ENCODE data around the gene FAM78B.

FAM78B gene

DNA sequence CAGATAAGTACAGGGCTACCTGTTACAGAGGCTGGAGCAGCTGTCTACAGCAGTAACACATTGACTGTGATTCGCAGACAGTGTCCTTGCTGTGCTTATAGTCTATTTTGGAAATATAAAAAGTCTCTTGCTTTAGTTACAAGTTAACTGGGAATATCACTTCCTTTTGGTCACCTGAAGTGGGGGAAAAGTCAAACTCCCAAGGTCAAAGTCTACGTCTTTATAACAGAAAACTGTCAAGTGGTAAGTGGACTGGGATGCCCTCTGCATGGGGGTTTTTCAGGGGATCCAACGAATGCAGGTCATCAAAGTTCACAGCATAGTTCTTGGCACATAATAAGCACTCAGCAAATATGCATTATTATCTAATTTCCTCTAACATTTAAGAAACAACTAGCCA is 55.4 kb downstream of the FAM78B start:
- TF ChIP-seq, protein P1, sequence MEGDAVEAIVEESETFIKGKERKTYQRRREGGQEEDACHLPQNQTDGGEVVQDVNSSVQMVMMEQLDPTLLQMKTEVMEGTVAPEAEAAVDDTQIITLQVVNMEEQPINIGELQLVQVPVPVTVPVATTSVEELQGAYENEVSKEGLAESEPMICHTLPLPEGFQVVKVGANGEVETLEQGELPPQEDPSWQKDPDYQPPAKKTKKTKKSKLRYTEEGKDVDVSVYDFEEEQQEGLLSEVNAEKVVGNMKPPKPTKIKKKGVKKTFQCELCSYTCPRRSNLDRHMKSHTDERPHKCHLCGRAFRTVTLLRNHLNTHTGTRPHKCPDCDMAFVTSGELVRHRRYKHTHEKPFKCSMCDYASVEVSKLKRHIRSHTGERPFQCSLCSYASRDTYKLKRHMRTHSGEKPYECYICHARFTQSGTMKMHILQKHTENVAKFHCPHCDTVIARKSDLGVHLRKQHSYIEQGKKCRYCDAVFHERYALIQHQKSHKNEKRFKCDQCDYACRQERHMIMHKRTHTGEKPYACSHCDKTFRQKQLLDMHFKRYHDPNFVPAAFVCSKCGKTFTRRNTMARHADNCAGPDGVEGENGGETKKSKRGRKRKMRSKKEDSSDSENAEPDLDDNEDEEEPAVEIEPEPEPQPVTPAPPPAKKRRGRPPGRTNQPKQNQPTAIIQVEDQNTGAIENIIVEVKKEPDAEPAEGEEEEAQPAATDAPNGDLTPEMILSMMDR (conservative IDR thresholded peaks at IDR 0.05; ENCODE audit: control insufficient read depth, insufficient read depth, low read depth, low read length) = no peak
- H3K4me3 ChIP-seq (ENCODE audit: control insufficient read depth, low read depth, low read length) = no peak overlapping the region
- DNase-seq (ENCODE audit: low read depth) = no peak

DNA sequence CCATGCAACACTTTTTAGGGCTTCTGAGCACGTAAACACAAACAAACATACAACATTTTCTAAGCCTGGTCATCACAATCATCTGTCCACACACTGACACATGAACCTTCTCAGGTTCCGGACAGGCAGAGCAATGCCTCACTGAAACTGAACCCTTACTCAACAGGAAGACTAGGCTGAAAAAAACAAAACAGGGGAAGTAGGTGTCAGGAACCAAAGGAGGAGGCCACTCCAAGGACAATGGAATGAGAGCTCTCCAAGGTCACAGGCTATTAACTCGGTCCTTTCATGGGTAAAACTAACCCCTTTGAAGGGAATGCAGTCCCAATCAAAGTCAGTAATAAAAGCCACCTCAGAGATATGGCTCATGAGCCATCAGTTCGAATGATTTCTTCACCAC is 76.6 kb downstream of the FAM78B start:
- TF ChIP-seq, protein P1 (conservative IDR thresholded peaks at IDR 0.05; ENCODE audit: control insufficient read depth, insufficient read depth, low read depth, low read length) = no peak
- DNase-seq (ENCODE audit: low read depth) = no peak
- no peak overlapping the region for H3K4me3 ChIP-seq (ENCODE audit: control insufficient read depth, low read depth, low read length)

DNA sequence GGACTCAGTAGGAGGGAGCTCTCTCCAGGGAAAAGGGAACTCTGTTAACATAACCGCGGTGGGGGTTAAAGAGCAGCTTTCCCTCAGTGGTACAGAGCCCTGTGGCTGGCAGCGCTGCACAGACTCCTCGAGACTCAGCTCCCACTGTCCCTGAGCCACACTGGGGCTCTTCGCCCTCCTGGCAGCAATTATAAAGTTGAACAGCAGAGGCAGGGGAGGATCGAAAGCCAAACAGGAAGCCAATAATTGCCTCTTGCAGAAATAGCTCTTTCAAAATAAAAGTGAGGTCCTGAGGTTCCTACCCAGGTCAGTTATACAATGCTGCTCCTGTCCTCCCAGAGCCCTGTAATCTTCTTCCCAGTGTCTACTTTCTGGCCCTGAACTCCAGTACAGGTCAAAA is 77.0 kb downstream of the FAM78B start:
- no peak overlapping the region for H3K4me3 ChIP-seq (ENCODE audit: control insufficient read depth, low read depth, low read length)
- DNase-seq (ENCODE audit: low read depth) = no peak
- TF ChIP-seq, protein P1 (conservative IDR thresholded peaks at IDR 0.05; ENCODE audit: control insufficient read depth, insufficient read depth, low read depth, low read length) = no peak

DNA sequence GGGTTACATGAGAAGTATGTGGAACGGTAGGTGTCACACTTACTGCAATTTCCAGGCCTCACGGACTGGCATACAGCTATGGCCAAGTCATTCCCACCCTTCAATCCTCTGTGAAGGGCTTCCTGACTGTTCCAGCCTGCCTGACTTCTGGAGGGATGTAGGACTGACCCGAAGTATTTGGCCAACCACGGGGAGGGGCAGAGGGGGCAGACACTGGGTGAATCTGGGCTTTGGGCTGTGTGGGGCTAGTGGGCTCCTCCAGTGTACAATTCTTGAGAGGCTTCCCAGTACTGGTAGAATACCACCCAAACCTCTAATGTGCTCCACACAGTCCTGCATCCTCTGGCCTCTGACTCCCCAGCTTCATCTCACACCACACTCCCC is 78.2 kb downstream of the FAM78B start:
- TF ChIP-seq, protein P1 (conservative IDR thresholded peaks at IDR 0.05; ENCODE audit: control insufficient read depth, insufficient read depth, low read depth, low read length) = no peak
- H3K4me3 ChIP-seq (ENCODE audit: control insufficient read depth, low read depth, low read length) = no peak overlapping the region
- no peak for DNase-seq (ENCODE audit: low read depth)

DNA sequence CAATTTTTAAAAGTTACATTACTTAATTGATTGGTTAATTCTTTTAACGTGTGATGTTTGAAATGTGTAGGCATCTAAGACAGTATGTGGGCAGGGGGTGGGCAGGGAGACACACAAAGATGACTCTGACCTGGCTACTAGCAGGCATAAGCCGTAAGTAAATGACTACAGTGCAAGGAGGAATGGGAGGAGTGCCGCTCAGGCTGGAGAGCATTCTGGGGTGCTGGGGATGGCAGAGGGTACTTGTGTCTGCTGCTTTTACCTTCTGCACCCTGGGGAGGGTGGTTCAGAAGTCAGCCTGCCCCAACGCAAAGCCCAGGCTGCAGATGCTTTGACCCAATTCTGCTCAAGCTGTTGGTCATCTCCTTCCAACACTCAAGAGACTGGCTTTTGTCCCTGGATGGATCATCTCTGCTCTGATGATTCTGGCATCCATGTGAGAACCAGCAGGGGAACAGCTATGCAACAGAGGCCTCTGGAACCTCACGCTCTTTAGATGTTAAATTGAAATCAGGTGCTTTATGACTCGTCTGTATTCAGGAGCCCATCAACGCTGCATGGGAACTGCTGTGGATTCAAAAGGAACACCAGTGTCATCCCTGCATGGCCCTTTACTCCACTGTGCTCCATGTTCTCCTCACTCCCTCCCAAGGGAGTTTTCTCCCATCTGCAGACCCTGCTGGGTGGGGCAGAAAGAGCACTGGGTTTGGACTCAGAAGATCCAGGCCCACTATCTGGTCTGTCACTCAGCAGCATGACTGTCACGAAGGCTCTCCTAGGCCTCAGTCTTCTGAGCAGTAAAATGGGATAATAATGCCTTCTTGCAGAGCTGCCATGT is 78.8 kb downstream of the FAM78B start:
- TF ChIP-seq, protein P1 (conservative IDR thresholded peaks at IDR 0.05; ENCODE audit: control insufficient read depth, insufficient read depth, low read depth, low read length) = no peak
- no peak for DNase-seq (ENCODE audit: low read depth)
- H3K4me3 ChIP-seq (ENCODE audit: control insufficient read depth, low read depth, low read length) = no peak overlapping the region

DNA sequence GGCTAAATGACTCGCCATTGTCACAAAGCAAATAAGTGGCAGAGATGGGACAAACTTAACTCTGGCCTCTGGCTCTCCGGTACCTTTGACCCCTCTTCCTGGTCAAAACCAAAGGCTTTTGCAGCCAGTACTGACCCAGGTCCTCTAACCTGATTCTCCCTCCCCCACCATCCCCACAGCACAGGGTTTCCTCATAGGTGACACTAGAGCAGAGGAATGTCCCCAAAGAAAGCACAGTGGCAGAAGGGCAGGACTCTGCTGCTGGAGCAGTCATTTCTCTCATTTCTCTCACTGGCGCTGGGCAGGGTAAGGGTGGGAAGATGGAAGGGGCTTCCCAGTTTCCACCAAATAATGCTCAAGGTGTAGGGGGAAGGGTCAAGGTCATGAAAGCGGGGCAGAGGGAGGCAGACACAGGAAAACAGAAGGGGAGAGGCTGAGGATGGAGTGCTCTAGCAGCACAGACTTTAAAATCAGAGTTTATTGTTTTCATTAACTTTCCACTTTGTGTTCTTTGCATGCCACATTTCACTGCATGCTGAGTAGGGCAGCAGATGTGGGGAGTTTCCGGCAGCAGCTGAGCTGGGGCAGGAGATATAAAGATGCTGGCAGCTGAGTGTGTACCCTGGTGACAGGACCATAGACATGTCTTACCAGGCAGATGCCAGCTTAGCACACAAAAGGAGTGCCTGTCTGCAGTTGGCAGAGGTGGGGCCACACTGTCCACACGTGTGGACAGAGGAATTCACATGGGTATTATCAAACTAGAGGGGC is 80.5 kb downstream of the FAM78B start:
- DNase-seq (ENCODE audit: low read depth) = no peak
- TF ChIP-seq, protein P1 (conservative IDR thresholded peaks at IDR 0.05; ENCODE audit: control insufficient read depth, insufficient read depth, low read depth, low read length) = no peak
- H3K4me3 ChIP-seq (ENCODE audit: control insufficient read depth, low read depth, low read length) = no peak overlapping the region
